Measurements from ENCODE around the gene CLDN11. TPM values are rescaled to one million over a fixed set of nuclear protein-coding genes. Genes with fewer than 3 reads are reported as not detected.

CLDN11 gene
- under 1 TPM in 1 of 2 experiments, not detected in 1; 0.10 TPM for total RNA-seq

DNA sequence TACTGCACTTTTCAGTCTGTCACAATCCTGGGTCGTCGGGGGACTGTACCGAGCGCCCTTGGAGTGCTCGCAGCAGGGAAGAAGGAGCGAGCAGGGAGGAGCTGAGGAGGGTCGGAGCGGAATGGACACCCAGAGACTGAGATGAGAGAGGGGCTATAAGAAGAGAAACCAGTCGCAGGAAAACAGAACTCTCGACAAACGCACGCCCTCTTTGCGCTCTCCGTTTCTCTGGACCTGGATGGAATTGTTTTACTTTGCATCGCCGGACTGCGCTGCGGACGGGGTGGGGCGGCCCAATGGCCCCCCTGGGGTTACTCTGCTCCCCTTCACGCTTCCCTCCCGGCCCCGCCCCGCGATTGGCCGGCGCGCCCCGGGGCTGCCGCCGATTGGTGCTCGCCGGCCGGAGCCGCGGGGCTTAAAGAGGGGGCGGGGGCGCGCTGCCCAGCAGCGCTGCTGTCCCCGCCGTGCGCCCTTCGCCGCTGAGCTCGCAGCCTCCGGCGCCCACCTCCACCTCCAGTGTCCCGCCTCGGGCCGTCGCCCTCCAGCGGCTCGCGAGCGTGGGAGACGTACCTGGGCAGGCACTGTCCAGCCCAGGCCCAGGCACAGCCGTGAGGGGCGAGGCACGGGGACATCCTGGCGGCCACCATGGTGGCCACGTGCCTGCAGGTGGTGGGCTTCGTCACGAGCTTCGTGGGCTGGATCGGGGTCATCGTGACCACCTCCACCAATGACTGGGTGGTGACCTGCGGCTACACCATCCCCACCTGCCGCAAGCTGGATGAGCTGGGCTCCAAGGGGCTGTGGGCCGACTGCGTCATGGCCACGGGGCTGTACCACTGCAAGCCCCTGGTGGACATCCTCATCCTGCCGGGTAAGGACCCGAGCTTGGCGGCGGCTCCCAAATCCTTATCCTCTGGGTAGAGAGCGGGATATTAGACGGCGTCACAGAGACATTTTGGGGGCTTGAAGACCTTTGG lies at the start of gene CLDN11:
TSS of gene CLDN11 (plus strand) at position 447 of the 977 bp plus-strand sequence. CDS start at position 646, 199 bp downstream.
- ChIA-PET POLR2A (no interaction called here), CTCF (interaction anchor here (0.7 to 0.8 kb wide), 3 partner anchors 45 to 398 kb away, joined by 3 read pairs; no protein-coding TSS in a partner anchor)

DNA sequence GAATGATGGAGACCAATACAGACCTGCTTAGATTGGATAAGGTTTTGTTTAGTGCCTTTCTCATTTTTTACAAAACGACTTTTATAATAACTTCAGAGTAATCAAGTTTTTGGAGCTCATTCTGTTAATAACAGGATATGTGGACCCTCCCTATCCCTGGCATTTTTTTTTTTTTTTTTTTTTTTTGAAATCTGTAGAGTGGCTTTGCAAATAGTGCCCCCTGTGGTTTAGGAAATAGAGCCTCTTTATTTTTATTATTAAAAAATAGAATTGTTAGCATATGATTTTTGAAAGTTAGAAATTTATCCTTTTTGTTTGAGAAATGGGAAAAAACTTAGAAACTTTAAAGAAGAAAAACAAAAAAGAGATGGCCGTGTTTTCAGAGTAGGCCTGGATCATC lies 49.7 kb upstream of the CLDN11 start:
- ChIA-PET CTCF (no interaction called here), POLR2A (no interaction called here)

DNA sequence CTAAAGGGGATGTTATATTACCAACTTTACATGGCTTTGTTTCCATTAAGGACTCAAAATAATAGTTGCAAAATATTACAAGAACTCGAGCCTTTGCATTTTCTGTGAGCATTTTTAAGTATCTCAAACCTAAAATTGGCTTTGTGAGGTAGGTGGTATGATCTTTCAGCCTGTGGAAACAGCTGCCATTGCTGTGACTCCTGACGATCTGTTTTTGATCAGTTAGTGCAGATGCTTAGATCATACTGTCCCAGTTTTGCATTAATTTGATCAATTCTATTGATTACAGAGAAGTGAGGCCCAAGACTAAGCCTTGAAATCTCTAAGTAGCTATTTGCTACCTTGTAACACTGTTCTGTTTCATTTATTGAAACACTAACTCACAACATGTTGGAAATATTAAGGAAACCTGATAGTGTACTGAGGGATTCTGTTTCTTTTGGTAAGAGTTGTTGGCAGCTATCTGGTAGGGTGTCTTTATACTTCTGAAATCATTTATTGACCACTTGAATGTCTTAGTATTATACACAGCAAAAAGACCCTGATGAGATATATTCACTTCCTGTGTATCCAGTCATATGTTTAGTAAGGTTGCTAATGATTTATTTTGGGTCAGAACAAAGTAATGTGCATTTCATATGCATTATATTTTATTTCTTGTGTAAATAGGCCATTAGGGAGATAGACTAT lies 46.3 kb upstream of the CLDN11 start:
- POLR2A ChIA-PET: no interaction called here
- CTCF ChIA-PET: interaction anchor here (1.1 kb wide), 1 partner anchor 15 kb away, joined by 3 read pairs; the partner anchor contains the start of gene SKIL

DNA sequence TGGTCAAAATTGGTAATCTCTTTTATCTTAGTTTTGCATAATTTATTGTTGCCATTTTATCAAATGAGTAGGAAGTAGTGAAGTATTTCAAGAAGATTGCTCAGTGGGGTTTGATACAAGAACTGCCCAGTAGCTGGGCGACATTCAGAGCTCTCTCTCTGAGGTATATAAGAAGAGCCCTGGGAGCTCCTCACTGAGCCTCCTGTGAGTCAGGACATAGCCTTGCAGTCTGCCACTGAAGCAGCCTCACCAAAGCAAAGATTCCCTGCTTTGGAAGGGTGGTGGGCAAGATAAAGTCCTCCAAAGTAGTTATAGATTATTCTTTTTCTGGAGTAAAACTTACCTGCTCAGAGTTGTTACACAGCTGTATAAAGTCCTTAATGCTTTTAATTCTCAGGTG lies 35.1 kb upstream of the CLDN11 start:
- ChIA-PET CTCF (interaction anchor here (1.5 kb wide), 1 partner anchor 429 kb away, joined by 3 read pairs; no protein-coding TSS in a partner anchor), POLR2A (no interaction called here)

- ChIA-PET POLR2A (no interaction called here), CTCF (no interaction called here)
Measured at GRCh38 chr3:170386468-170386867, 32.2 kb upstream of the CLDN11 start.

DNA sequence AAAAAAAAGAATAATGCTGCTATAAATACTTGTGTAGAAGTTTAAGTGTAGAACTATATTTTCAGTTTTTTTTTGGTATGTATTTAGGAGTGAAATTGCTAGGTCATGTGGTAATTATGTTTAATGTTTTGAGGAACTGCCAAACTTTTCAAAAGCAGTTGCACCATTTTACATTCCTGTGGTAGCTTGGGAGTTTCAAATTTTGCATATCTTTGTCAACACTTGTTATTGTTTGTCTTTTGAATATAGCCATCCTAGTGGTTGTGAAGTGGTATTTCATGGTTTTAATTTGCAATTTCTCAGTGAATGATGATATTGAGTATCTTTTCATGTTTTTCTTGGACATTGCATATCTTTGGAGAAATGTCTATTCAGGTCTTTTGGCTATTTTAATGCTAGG lies 30.7 kb upstream of the CLDN11 start:
- CTCF ChIA-PET: interaction anchor here (0.7 to 0.8 kb wide), 2 partner anchors 11 to 474 kb away, joined by 3 read pairs; no protein-coding TSS in a partner anchor

DNA sequence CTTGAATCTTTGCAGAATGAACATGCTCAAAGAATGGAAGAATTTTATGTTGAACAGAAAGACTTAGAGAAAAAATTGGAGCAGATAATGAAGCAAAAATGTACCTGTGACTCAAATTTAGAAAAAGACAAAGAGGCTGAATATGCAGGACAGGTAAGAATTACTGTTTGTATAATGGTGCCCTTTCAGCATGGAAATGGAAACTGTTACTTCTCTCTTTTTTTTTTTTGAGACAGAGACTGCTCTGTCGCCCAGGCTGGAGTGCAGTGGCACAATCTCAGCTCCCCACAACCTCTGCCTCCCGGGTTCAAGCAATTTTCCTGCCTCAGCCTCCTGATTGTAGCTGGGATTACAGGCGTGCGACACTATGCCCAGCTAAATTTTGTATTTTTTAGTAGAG lies 27.6 kb upstream of the CLDN11 start:
- ChIA-PET POLR2A (no interaction called here), CTCF (interaction anchor here (1.0 kb wide), 1 partner anchor 203 kb away, joined by 5 read pairs; no protein-coding TSS in a partner anchor)

More for the DNA sequence above, 30.7 kb upstream of the CLDN11 start:
- POLR2A ChIA-PET: no interaction called here

GRCh38 chr3:170397685-170398084 lies 21.0 kb upstream of the CLDN11 start:
- CTCF ChIA-PET: interaction anchor here (1.1 kb wide), 1 partner anchor 41 kb away, joined by 3 read pairs; no protein-coding TSS in a partner anchor
- POLR2A ChIA-PET: interaction anchor here (0.7 kb wide), 1 partner anchor 175 kb away, joined by 10 read pairs; no protein-coding TSS in a partner anchor

- CTCF ChIA-PET: no interaction called here
- POLR2A ChIA-PET: no interaction called here
Measured at GRCh38 chr3:170405101-170405500, 13.6 kb upstream of the CLDN11 start.

DNA sequence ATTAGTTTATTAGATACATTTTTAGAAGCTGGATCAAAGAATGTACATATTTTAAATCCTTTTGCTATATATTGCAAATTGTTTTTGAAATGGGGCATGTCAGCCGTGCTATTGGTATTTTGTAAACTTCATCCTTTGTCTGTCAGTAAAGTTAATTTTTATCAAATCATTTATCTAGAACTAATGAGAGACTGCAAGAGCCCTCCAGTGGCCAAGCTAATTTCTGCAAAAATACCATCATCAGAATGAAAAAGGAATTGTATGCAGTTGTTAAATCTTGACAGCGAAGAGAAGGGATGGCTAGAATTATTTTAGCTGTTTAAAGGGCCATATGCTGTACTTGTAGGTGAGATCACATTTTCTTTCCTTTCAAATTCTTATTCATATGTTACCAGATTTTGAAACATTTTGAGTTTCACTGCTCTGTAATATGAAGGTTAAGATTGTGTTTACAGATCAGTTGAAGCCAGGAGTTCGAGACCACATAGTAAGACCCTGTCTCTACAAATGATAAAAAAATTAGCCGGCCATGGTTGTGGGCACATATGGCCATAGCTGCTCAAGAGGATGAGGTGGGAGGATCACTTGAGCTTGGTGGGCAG lies 8.1 kb upstream of the CLDN11 start:
- POLR2A ChIA-PET: no interaction called here
- CTCF ChIA-PET: interaction anchor here (5.3 kb wide), 1 partner anchor 401 kb away, joined by 50 read pairs; no protein-coding TSS in a partner anchor

DNA sequence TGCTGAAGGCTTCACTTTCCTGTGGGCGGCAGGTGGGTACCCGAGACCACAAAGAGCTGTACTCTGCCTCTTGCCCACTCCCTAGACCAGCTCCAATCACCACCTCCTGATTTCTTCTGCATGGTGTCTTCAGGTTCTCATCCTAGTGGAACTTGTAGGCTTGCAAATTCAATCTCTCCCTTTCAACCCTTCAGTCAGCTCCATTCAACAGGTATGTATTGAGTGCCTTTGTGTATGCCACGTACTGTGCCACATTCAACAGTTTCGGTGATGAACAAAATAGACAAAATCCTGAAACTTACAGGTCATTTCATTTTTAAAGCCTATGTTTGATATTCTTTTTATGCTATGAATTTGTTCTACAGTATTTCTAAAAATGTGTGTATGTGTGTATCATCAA lies 5.4 kb upstream of the CLDN11 start:
- CTCF ChIA-PET: interaction anchor here (0.6 to 5.3 kb wide), 10 partner anchors 10 to 402 kb away, joined by 3 to 50 read pairs (median 4); no protein-coding TSS in a partner anchor
- POLR2A ChIA-PET: no interaction called here

DNA sequence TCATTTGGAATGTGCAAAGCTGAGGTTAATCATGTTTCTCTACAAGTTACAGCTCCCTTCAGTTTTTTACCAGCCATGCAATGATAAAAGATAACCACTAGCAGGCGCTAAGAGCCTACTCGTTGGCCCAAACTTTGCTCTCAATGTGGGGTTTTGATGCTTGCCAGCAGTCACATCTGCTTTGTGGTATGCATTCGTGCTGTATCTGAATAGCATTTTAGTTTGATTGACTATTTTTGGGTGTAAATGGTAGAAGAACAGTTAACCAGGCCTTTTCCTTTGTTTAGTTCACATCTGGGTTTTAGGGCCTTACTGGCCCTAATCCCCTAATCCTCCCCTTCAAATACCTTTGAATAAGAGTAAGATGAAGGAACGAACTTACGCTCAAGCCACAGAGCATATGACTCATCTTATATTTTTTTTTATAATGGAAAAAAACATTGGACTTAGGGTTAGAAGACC lies 4.4 kb upstream of the CLDN11 start:
- ChIA-PET POLR2A (no interaction called here), CTCF (interaction anchor here (0.6 to 5.3 kb wide), 10 partner anchors 11 to 401 kb away, joined by 3 to 50 read pairs (median 4); no protein-coding TSS in a partner anchor)

DNA sequence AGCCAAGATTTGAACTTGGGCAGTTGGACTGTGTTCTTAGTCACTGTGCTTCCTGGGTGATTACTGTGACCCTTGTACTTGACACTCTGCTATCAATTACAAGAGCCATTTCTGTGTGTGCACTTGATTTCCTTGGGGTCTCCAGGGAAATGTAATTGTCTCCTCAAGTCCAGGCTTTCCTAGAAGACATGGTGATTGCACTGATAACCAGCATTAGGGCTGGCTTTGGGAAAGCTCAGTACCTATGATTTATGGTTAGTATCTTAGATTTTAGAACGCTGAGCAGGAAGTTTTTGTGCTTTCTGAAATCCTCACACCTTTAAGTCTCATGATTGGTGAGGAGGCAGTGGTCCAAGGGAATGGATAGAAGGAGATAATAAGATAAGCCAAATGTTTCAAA lies 1.6 kb upstream of the CLDN11 start:
- CTCF ChIA-PET: no interaction called here
- POLR2A ChIA-PET: no interaction called here

DNA sequence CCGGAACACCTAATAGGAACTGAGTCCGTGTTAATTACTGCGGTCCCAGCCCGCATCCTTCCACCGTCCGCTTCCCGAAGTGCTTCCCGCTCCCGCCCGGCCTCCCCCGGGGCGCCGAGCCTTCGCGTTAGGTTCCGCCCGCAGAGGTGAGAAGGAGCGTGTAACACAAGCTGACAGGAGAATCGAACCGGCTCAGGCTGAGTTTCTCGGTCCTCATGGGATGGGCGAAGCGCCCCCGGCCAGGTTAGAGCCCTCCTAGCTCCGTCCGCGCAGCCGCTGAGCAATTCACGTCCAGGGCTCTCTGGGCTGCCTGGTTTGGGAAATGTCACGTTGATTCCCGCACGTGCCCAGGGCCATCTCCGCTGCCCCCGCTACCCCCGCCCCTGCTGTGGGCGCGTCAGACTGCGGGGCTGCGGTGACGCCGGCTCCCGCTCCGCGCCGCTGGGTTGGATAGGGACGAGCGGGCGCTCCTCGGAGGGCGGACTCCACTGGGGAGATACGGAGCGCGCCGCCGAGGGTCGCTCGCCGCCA lies 954 bp downstream of the CLDN11 start:
- POLR2A ChIA-PET: no interaction called here
- CTCF ChIA-PET: interaction anchor here (0.7 kb wide), 1 partner anchor 399 kb away, joined by 3 read pairs; no protein-coding TSS in a partner anchor

DNA sequence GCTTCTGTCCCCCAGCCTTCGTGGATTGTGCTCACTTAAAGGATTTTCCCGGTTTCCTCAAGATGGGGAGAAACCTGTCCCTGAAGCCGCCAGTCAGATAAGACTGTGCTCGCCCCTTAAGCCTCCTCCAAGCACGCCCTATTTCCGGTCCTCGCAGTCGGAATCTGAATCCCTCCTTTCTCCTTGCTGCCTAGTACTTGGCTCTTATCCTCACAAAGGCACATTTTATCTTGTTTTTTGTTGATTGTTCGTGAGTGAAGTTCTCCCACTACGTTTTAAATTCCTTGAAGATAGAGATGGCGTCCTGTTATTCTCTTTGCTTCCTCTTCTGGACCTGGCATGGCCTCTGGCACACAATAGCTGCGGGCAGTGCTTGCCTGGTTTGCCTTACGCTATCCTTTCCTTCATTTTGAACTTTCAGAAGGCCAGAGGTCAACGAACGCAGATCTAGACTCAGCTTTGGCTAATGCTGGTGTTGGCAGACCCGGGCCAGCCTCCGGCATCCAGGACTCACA lies 1.7 kb downstream of the CLDN11 start:
- ChIA-PET CTCF (no interaction called here), POLR2A (no interaction called here)

GRCh38 chr3:170421111-170421641 lies 2.5 kb downstream of the CLDN11 start:
- CTCF ChIA-PET: no interaction called here
- POLR2A ChIA-PET: no interaction called here

GRCh38 chr3:170421758-170422157 lies 3.1 kb downstream of the CLDN11 start:
- ChIA-PET CTCF (no interaction called here), POLR2A (no interaction called here)

DNA sequence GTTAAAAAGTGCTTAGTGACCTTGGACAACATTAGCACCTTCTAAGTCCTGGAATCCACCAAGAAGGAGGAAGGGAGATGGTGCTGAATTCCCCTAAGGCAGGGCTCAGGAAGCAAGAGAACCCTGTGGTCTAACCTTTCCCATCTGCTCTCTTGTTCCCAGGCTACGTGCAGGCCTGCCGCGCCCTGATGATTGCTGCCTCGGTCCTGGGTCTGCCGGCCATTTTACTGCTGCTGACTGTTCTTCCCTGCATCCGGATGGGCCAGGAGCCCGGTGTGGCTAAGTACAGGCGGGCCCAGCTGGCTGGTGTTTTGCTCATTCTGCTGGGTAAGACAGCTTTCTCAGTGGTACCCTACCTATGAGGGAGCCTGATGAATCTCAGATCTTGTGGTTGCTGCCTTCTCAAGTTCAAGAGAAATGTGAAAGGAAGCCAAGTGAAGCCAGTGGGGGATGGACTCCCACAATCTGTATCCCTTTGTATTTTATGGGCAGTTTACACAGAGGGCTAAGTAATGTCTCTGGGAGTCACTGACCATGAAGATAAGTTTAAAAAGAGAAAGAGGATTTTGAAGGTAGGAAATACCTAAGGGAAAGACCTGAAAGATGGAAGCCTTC lies 4.4 kb downstream of the CLDN11 start:
- POLR2A ChIA-PET: no interaction called here
- CTCF ChIA-PET: no interaction called here

All from activated CD8-positive, alpha-beta memory T cell treated with anti-CD3 and anti-CD28 coated beads for 36 hours (primary cell).